ENCODE measurements around the gene APCDD1.

GRCh38 chr18:10459587-10459986 is 5.2 kb downstream of the APCDD1 start:
- no peak for TF ChIP-seq CTCF (IDR thresholded peaks at IDR 0.05)
- no peak for TF ChIP-seq POLR2A (IDR thresholded peaks at IDR 0.05)

All from thyroid gland (tissue), 4 donors.